Progenitor cell of endocrine pancreas (in vitro differentiated cells): ENCODE data around the gene ITGA3. TPM values are rescaled to one million over a fixed set of nuclear protein-coding genes. Genes with fewer than 3 reads are reported as not detected.

ENCODE experiments used
- DNase-seq: peaks from one replicate; pipeline ENCODE4 v3.0.0; 2021; ENCODE audit warnings: low spot score; ENCODE audit not compliant: unreplicated experiment
- H3K27ac Mint-ChIP-seq: 2 replicates; pipeline ENCODE4 v1.8.0; 2021; ENCODE audit warnings: mild to moderate bottlenecking, moderate library complexity, mixed read lengths
- H3K27me3 Mint-ChIP-seq: 2 replicates; pipeline ENCODE4 v1.8.0; 2021; ENCODE audit warnings: mixed read lengths
- H3K36me3 Mint-ChIP-seq: 2 replicates; pipeline ENCODE4 v1.8.0; 2022; ENCODE audit warnings: mixed read lengths; ENCODE audit not compliant: insufficient read depth
- H3K4me1 Mint-ChIP-seq: 2 replicates; pipeline ENCODE4 v1.8.0; 2021; ENCODE audit warnings: low read depth, mixed read lengths
- H3K4me3 Mint-ChIP-seq: 2 replicates; pipeline ENCODE4 v1.8.0; 2021; ENCODE audit warnings: low read depth, mild to moderate bottlenecking, moderate library complexity, mixed read lengths
- H3K9me3 Mint-ChIP-seq: 2 replicates; pipeline ENCODE4 v1.8.0; 2021; ENCODE audit warnings: low read depth, mixed read lengths
- total RNA-seq: library from RNA; stranded (reverse); gene quantifications from 2 replicates; pipeline ENCODE4 v1.2.1, GENCODE V29; 2021
- TF ChIP-seq, protein P1 (sequence below): fragments of 200-600 bp; sonication (generic); IDR thresholded peaks from one replicate; pipeline ENCODE4 v1.5.0; 2021; ENCODE audit warnings: antibody characterized with exemption, mild to moderate bottlenecking; ENCODE audit not compliant: unreplicated experiment

The ITGA3 gene
- total RNA-seq, 1 donor from 2014 or later: 17.6 TPM

DNA sequence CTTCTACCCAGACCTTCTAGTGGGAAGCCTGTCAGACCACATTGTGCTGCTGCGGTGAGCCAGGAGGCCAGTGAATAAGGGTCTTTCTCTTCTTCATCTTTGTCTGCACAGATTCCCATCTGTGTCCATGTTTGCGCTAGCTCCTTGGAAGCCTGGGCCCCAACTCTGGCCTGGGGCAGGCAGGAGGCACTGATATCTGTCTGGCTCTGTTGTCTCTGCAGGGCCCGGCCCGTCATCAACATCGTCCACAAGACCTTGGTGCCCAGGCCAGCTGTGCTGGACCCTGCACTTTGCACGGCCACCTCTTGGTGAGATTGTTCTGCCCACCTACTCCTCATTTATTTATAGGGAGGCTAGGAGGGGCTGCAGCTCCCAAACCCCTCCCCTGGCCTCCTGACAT, 18.3 kb downstream of the ITGA3 start:
- no peaks in the 10 kb centered on the region for H3K9me3 Mint-ChIP-seq
- H3K27ac Mint-ChIP-seq: no peak overlapping the region
- no peak overlapping the region for H3K4me3 Mint-ChIP-seq
- DNase-seq: no peak
- peaks cover 11% of the 10 kb centered on the region for H3K36me3 Mint-ChIP-seq
- H3K4me1 Mint-ChIP-seq: no peaks in the 10 kb centered on the region
- TF ChIP-seq, protein P1, sequence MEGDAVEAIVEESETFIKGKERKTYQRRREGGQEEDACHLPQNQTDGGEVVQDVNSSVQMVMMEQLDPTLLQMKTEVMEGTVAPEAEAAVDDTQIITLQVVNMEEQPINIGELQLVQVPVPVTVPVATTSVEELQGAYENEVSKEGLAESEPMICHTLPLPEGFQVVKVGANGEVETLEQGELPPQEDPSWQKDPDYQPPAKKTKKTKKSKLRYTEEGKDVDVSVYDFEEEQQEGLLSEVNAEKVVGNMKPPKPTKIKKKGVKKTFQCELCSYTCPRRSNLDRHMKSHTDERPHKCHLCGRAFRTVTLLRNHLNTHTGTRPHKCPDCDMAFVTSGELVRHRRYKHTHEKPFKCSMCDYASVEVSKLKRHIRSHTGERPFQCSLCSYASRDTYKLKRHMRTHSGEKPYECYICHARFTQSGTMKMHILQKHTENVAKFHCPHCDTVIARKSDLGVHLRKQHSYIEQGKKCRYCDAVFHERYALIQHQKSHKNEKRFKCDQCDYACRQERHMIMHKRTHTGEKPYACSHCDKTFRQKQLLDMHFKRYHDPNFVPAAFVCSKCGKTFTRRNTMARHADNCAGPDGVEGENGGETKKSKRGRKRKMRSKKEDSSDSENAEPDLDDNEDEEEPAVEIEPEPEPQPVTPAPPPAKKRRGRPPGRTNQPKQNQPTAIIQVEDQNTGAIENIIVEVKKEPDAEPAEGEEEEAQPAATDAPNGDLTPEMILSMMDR: no peak
- H3K27me3 Mint-ChIP-seq: peaks cover 30% of the 10 kb centered on the region

- no peak overlapping the region for H3K27ac Mint-ChIP-seq
- no peaks in the 10 kb centered on the region for H3K4me1 Mint-ChIP-seq
- no peak overlapping the region for H3K4me3 Mint-ChIP-seq
- peaks cover 14% of the 10 kb centered on the region for H3K36me3 Mint-ChIP-seq
- H3K9me3 Mint-ChIP-seq: no peaks in the 10 kb centered on the region
- no peak for DNase-seq
- TF ChIP-seq, protein P1: no peak
- peaks cover 30% of the 10 kb centered on the region for H3K27me3 Mint-ChIP-seq
Measured at GRCh38 chr17:50075446-50076032, 19.6 kb downstream of the ITGA3 start.

DNA sequence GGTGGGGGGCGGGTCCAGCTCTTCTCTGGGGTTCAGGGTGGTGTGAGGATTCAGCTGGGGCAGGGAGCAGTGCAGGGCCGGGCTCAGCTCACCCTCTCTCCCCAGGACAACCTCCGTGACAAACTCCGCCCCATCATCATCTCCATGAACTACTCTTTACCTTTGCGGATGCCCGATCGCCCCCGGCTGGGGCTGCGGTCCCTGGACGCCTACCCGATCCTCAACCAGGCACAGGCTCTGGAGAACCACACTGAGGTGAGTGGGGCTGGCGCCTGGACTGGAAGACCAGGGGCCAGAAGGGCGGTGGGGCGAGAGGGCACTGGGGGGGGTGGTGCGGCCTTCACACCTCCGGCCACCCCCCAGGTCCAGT, 20.3 kb downstream of the ITGA3 start:
- Mint-ChIP-seq H3K4me3 (no peak overlapping the region), H3K9me3 (no peaks in the 10 kb centered on the region), H3K36me3 (peaks cover 12% of the 10 kb centered on the region), H3K4me1 (no peaks in the 10 kb centered on the region), H3K27me3 (peaks cover 30% of the 10 kb centered on the region), H3K27ac (no peak overlapping the region)
- TF ChIP-seq, protein P1: no peak
- no peak for DNase-seq

GRCh38 chr17:50076591-50077235, 20.8 kb downstream of the ITGA3 start:
- no peaks in the 10 kb centered on the region for H3K9me3 Mint-ChIP-seq
- TF ChIP-seq, protein P1: no peak
- peaks cover 30% of the 10 kb centered on the region for H3K27me3 Mint-ChIP-seq
- DNase-seq: no peak
- H3K4me1 Mint-ChIP-seq: no peaks in the 10 kb centered on the region
- peaks cover 10% of the 10 kb centered on the region for H3K36me3 Mint-ChIP-seq
- H3K27ac Mint-ChIP-seq: no peak overlapping the region
- H3K4me3 Mint-ChIP-seq: no peak overlapping the region

GRCh38 chr17:50078430-50078829, 22.5 kb downstream of the ITGA3 start:
- TF ChIP-seq, protein P1: no peak
- H3K9me3 Mint-ChIP-seq: no peaks in the 10 kb centered on the region
- no peak overlapping the region for H3K4me3 Mint-ChIP-seq
- H3K27me3 Mint-ChIP-seq: peaks cover 30% of the 10 kb centered on the region
- DNase-seq: no peak
- H3K36me3 Mint-ChIP-seq: peaks cover 8% of the 10 kb centered on the region
- no peak overlapping the region for H3K27ac Mint-ChIP-seq
- no peaks in the 10 kb centered on the region for H3K4me1 Mint-ChIP-seq
